Measurements from ENCODE around the gene SORCS1. TPM values are rescaled to one million over a fixed set of nuclear protein-coding genes. Genes with fewer than 3 reads are reported as not detected.

The SORCS1 gene
- total and polyA plus RNA-seq, 2 of the 13 experiments (the other 11 are each of a cell fraction or from before 2014, with no cell fraction given), result not detected

- no TSS peak for BruUV-seq (replicated peaks)
- in situ Hi-C loops (cut with HindIII; ENCODE audit: extremely low pct_ligation_motif_present, low pct_unique_long_range_greater_than_20kb), result no loop called here
- DNase-seq (ENCODE audit: low spot score), result no peak
- WGBS (ENCODE audit: low lambda C conversion rate), result 6% methylated on average over 4 of the region's 4 CpGs
- Histone ChIP-seq H3K27me3 (ENCODE audit: control insufficient read depth in 1 of 2, insufficient read depth in 2 of 2, low read length in 2 of 2) (no peaks in the 10 kb centered on the region), H3K4me3 (replicated peaks in 1 of 3; ENCODE audit: insufficient read depth in 1 of 3, low read depth in 2 of 3, low read length in 3 of 3) (no peak overlapping the region), H4K20me1 (ENCODE audit: insufficient read depth, low read length) (no peaks in the 10 kb centered on the region), H3K27ac (ENCODE audit: extremely low read length, insufficient read depth, low read length) (no peak overlapping the region), H2AFZ (ENCODE audit: low read length) (no peak overlapping the region), H3K79me2 (ENCODE audit: insufficient read depth, low read length) (no peaks in the 10 kb centered on the region), H3K4me2 (ENCODE audit: low read depth, low read length) (no peak overlapping the region), H3K9ac (ENCODE audit: insufficient read depth, low read depth, low read length) (no peak overlapping the region), H3K36me3 (replicated peaks in 1 of 2; ENCODE audit: control insufficient read depth in 1 of 2, insufficient read depth in 2 of 2, low read length in 2 of 2) (no peaks in the 10 kb centered on the region), H3K9me3 (ENCODE audit: low read length) (peaks cover 27% of the 10 kb centered on the region), H3K4me1 (ENCODE audit: insufficient read depth, low read length) (no peaks in the 10 kb centered on the region)
- FAIRE-seq, result no peak
- ATAC-seq, result no peak
- POLR2A ChIA-PET, result interaction anchor here (0.7 kb wide), 1 partner anchor 40 kb away, joined by 3 read pairs; no protein-coding TSS in a partner anchor
- CTCF ChIA-PET (ENCODE audit: low intra/inter-chr PET ratio, low total read pairs), result no interaction called here
- intact Hi-C loops (cut with micrococcal nuclease; ENCODE audit: unreplicated experiment), result no loop called here
- no peak for TF ChIP-seq UBTF (CRISPR knock-in tag; IDR thresholded peaks at IDR 0.05)
- TF ChIP-seq HNRNPL (IDR thresholded peaks at IDR 0.05; ENCODE audit: low read depth, low read length), result no peak
- no peak for TF ChIP-seq THAP9 (CRISPR knock-in tag; IDR thresholded peaks at IDR 0.05; ENCODE audit: borderline replicate concordance)
- no peak for TF ChIP-seq CERS6 (CRISPR knock-in tag; IDR thresholded peaks at IDR 0.05)
- TF ChIP-seq TCF7L2 (IDR thresholded peaks at IDR 0.05; ENCODE audit: low read depth, low read length), result no peak
- no peak for TF ChIP-seq HOXA5 (CRISPR knock-in tag; IDR thresholded peaks at IDR 0.05)
- no peak for TF ChIP-seq ZNF773 (CRISPR knock-in tag; IDR thresholded peaks at IDR 0.05; ENCODE audit: borderline replicate concordance)
- no peak for TF ChIP-seq ZNF850 (CRISPR knock-in tag; conservative IDR thresholded peaks at IDR 0.05)
- no peak for TF ChIP-seq DMTF1 (CRISPR knock-in tag; IDR thresholded peaks at IDR 0.05)
- TF ChIP-seq ZSCAN5A (CRISPR knock-in tag; IDR thresholded peaks at IDR 0.05; ENCODE audit: borderline replicate concordance), result no peak
- no peak for TF ChIP-seq TSC22D2 (CRISPR knock-in tag; IDR thresholded peaks at IDR 0.05; ENCODE audit: borderline replicate concordance)
- TF ChIP-seq POLR2A (IDR thresholded peaks at IDR 0.05; ENCODE audit: insufficient read depth in 1 of 2, low read depth in 2 of 2, low read length in 2 of 2), result no peak
- no peak for TF ChIP-seq AGO1 (IDR thresholded peaks at IDR 0.05; ENCODE audit: low read depth, low read length, poor library complexity, severe bottlenecking)
- TF ChIP-seq ZNF549 (CRISPR knock-in tag; IDR thresholded peaks at IDR 0.05), result no peak
These were observed 105.3 kb downstream of the SORCS1 start for GRCh38 chr10:107059068-107059804.

Measured in HepG2 (cell line).